Osteoblast (primary cell): ENCODE measurements around the gene WDR53. TPM values are rescaled to one million over a fixed set of nuclear protein-coding genes. Genes with fewer than 3 reads are reported as not detected.
"Not testable (repeated sequence)": the region's sequence is repeated elsewhere in the genome, so short reads cannot be mapped to it uniquely, and the experiment has no call there.

Source experiments
- DNase-seq: peaks from one replicate; pipeline ENCODE4 v3.0.0; 2011; ENCODE audit warnings: low spot score, mixed read lengths; ENCODE audit not compliant: insufficient read length; ENCODE audit errors: missing footprints
- H2AFZ ChIP-seq: 2 replicates; pipeline ENCODE4 v1.6.0; 2011; ENCODE audit warnings: mild to moderate bottlenecking, low read length
- H3K27ac ChIP-seq: 2 replicates; pipeline ENCODE4 v1.5.1; 2011; ENCODE audit warnings: mild to moderate bottlenecking, low read depth, low read length, moderate library complexity
- H3K27me3 ChIP-seq: 2 replicates; pipeline ENCODE4 v1.6.0; 2012; ENCODE audit warnings: mild to moderate bottlenecking, control low read depth, inconsistent platforms, low read length, moderate library complexity; ENCODE audit not compliant: insufficient read depth
- H3K36me3 ChIP-seq: 2 replicates; pipeline ENCODE4 v1.5.1; 2011; ENCODE audit warnings: mild to moderate bottlenecking, low read length, control low read depth, moderate library complexity; ENCODE audit not compliant: insufficient read depth
- H3K4me1 ChIP-seq: 2 replicates; pipeline ENCODE4 v1.5.1; 2011; ENCODE audit warnings: mild to moderate bottlenecking, low read length, control low read depth, moderate library complexity; ENCODE audit not compliant: insufficient read depth
- H3K4me2 ChIP-seq: 2 replicates; pipeline ENCODE4 v1.6.0; 2011; ENCODE audit warnings: mild to moderate bottlenecking, low read length; ENCODE audit not compliant: insufficient read depth
- H3K4me3 ChIP-seq: fragments of 200-600 bp; sonication (generic); 3 replicates; pipeline ENCODE4 v1.5.1; 2012; ENCODE audit warnings: mild to moderate bottlenecking, low read length, inconsistent platforms; ENCODE audit not compliant: insufficient read depth
- H3K79me2 ChIP-seq: 2 replicates; pipeline ENCODE4 v1.6.0; 2012; ENCODE audit warnings: mild to moderate bottlenecking, low read length, control low read depth, inconsistent platforms; ENCODE audit not compliant: insufficient read depth
- H3K9me3 ChIP-seq: 2 replicates; pipeline ENCODE4 v1.5.1; 2011; ENCODE audit warnings: low read depth, low read length, control low read depth
- H4K20me1 ChIP-seq: 2 replicates; pipeline ENCODE4 v1.6.0; 2012; ENCODE audit warnings: mild to moderate bottlenecking, low read length, control low read depth; ENCODE audit not compliant: insufficient read depth
- total RNA-seq: library from RNA; depleted of rRNA; stranded (reverse); fragments of >200 nt; gene quantifications from 2 replicates; pipeline ENCODE4 v1.2.3, GENCODE V29; 2012
- TF ChIP-seq, protein P1 (sequence below): IDR thresholded peaks from 2 replicates; pipeline ENCODE4 v1.5.1; 2011; ENCODE audit warnings: mild to moderate bottlenecking, low read depth, low read length, moderate library complexity; ENCODE audit errors: extremely low read depth

The WDR53 gene
- total RNA-seq, 1 donor = 7.2 TPM

- no peaks in the 10 kb centered on the region for H4K20me1 ChIP-seq
- H3K27me3 ChIP-seq = no peaks in the 10 kb centered on the region
- no peaks in the 10 kb centered on the region for H3K79me2 ChIP-seq
- peaks cover 3% of the 10 kb centered on the region for H3K9me3 ChIP-seq
- TF ChIP-seq, protein P1, sequence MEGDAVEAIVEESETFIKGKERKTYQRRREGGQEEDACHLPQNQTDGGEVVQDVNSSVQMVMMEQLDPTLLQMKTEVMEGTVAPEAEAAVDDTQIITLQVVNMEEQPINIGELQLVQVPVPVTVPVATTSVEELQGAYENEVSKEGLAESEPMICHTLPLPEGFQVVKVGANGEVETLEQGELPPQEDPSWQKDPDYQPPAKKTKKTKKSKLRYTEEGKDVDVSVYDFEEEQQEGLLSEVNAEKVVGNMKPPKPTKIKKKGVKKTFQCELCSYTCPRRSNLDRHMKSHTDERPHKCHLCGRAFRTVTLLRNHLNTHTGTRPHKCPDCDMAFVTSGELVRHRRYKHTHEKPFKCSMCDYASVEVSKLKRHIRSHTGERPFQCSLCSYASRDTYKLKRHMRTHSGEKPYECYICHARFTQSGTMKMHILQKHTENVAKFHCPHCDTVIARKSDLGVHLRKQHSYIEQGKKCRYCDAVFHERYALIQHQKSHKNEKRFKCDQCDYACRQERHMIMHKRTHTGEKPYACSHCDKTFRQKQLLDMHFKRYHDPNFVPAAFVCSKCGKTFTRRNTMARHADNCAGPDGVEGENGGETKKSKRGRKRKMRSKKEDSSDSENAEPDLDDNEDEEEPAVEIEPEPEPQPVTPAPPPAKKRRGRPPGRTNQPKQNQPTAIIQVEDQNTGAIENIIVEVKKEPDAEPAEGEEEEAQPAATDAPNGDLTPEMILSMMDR = no peak
- H3K4me2 ChIP-seq = no peak overlapping the region
- H3K4me1 ChIP-seq = no peaks in the 10 kb centered on the region
- no peak overlapping the region for H3K4me3 ChIP-seq
- no peak overlapping the region for H2AFZ ChIP-seq
- no peaks in the 10 kb centered on the region for H3K36me3 ChIP-seq
- no peak overlapping the region for H3K27ac ChIP-seq
- DNase-seq = no peak
These were observed 16.1 kb downstream of the WDR53 start for GRCh38 chr3:196552253-196552652.

GRCh38 chr3:196550172-196550571 lies 18.2 kb downstream of the WDR53 start:
- DNase-seq, H3K4me1 ChIP-seq, H2AFZ ChIP-seq, H3K27ac ChIP-seq, H3K27me3 ChIP-seq, H3K79me2 ChIP-seq, H4K20me1 ChIP-seq, H3K9me3 ChIP-seq, H3K36me3 ChIP-seq, H3K4me2 ChIP-seq, H3K4me3 ChIP-seq: not testable (repeated sequence)

GRCh38 chr3:196549312-196549711 lies 19.0 kb downstream of the WDR53 start:
- not testable (repeated sequence) for H3K79me2 ChIP-seq, H2AFZ ChIP-seq, DNase-seq, H4K20me1 ChIP-seq, H3K4me3 ChIP-seq, H3K27ac ChIP-seq, H3K27me3 ChIP-seq, H3K9me3 ChIP-seq, H3K4me1 ChIP-seq, H3K4me2 ChIP-seq, H3K36me3 ChIP-seq

GRCh38 chr3:196547067-196547466 lies 21.3 kb downstream of the WDR53 start:
- no peaks in the 10 kb centered on the region for H3K79me2 ChIP-seq
- peaks cover 4% of the 10 kb centered on the region for H3K27me3 ChIP-seq

DNA sequence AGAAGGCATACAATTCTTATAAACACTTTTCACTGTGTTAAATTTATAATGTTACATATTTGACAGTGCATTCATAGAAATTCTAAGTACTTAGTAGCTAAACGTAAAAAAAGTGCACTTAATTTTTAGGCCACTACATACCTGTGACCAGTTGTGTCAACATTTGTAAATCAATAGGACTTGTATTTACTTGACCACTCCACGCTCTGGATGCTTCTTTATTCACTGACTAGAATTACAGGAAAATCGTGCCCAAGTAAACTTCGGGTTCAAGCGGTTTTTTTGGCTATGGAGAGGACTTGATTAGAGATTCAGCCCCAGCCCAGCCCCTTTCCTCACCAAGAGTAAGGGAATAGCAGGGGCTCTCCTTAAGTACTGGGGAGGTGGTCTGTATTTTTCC lies 21.8 kb downstream of the WDR53 start:
- Histone ChIP-seq H3K79me2 (no peaks in the 10 kb centered on the region), H3K27ac (no peak overlapping the region), H4K20me1 (no peaks in the 10 kb centered on the region), H3K36me3 (no peaks in the 10 kb centered on the region), H3K4me2 (no peak overlapping the region), H3K4me1 (no peaks in the 10 kb centered on the region), H3K4me3 (no peak overlapping the region), H3K27me3 (peaks cover 7% of the 10 kb centered on the region), H3K9me3 (peaks cover 3% of the 10 kb centered on the region), H2AFZ (no peak overlapping the region)
- TF ChIP-seq, protein P1 = no peak
- no peak for DNase-seq

More at GRCh38 chr3:196547067-196547466, 21.3 kb downstream of the WDR53 start:
- no peak for DNase-seq
- Histone ChIP-seq H2AFZ (no peak overlapping the region), H3K4me3 (no peak overlapping the region), H3K4me1 (no peaks in the 10 kb centered on the region), H3K27ac (no peak overlapping the region), H3K36me3 (no peaks in the 10 kb centered on the region), H4K20me1 (no peaks in the 10 kb centered on the region), H3K9me3 (peaks cover 3% of the 10 kb centered on the region), H3K4me2 (no peak overlapping the region)
- TF ChIP-seq, protein P1 = peak; percentile 7
